Measurements from ENCODE around the gene MFSD6L. TPM values are rescaled to one million over a fixed set of nuclear protein-coding genes. Genes with fewer than 3 reads are reported as not detected.

MFSD6L gene
- total RNA-seq, 1 experiment from 2014 or later = 4.0 TPM

- Mint-ChIP-seq H3K4me3 (no peak overlapping the region), H3K36me3 (no peaks in the 10 kb centered on the region), H3K27me3 (ENCODE audit: low read depth) (no peaks in the 10 kb centered on the region; the same call in 1 of the 2 replicates), H3K4me1 (peaks cover 13% of the 10 kb centered on the region), H3K9me3 (peaks cover 6% of the 10 kb centered on the region), H3K27ac (0 out of 2 replicates have a peak overlapping the region, but pooled peaks have one; percentile 0)
- ATAC-seq = no peak
- CTCF ChIA-PET = interaction anchor here (0.8 to 2.6 kb wide), 9 partner anchors 8 to 713 kb away, joined by 3 to 14 read pairs (median 4); partner anchors contain the start of gene MFSD6L
- POLR2A ChIA-PET = no interaction called here
- TF ChIP-seq, protein P1, sequence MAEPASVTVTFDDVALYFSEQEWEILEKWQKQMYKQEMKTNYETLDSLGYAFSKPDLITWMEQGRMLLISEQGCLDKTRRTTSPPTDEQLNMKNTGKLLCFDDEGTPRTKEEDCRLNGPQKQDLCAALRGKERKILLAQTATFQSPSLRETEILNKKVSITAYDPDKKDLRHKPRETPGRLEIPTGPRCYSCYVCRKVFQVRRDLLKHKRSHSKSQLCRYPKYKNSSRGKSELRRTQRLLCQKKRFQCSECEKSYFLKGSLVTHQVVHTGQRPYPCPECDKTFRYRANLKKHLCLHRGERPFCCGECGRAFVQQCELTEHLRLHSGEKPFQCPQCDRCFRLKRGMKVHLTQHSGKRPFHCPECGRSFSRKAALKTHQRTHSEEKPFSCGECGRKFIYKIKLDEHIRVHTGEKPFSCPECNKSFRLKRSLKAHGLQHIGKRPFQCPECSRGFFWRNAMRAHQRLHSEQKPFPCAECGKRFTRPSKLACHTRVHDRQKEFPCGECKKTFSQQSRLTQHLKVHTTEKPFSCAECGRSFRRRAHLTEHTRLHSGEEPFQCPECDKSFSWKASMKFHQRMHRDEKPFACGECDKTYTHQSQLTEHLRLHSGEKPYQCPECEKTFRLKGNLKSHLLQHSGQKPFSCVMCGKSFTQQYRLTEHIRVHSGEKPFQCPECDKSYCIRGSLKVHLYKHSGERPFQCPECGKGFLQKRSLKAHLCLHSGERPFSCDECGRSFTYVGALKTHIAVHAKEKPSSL (CRISPR knock-in tag; conservative IDR thresholded peaks at IDR 0.05) = no peak
- TF ChIP-seq, protein P2, sequence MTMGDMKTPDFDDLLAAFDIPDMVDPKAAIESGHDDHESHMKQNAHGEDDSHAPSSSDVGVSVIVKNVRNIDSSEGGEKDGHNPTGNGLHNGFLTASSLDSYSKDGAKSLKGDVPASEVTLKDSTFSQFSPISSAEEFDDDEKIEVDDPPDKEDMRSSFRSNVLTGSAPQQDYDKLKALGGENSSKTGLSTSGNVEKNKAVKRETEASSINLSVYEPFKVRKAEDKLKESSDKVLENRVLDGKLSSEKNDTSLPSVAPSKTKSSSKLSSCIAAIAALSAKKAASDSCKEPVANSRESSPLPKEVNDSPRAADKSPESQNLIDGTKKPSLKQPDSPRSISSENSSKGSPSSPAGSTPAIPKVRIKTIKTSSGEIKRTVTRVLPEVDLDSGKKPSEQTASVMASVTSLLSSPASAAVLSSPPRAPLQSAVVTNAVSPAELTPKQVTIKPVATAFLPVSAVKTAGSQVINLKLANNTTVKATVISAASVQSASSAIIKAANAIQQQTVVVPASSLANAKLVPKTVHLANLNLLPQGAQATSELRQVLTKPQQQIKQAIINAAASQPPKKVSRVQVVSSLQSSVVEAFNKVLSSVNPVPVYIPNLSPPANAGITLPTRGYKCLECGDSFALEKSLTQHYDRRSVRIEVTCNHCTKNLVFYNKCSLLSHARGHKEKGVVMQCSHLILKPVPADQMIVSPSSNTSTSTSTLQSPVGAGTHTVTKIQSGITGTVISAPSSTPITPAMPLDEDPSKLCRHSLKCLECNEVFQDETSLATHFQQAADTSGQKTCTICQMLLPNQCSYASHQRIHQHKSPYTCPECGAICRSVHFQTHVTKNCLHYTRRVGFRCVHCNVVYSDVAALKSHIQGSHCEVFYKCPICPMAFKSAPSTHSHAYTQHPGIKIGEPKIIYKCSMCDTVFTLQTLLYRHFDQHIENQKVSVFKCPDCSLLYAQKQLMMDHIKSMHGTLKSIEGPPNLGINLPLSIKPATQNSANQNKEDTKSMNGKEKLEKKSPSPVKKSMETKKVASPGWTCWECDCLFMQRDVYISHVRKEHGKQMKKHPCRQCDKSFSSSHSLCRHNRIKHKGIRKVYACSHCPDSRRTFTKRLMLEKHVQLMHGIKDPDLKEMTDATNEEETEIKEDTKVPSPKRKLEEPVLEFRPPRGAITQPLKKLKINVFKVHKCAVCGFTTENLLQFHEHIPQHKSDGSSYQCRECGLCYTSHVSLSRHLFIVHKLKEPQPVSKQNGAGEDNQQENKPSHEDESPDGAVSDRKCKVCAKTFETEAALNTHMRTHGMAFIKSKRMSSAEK (CRISPR knock-in tag; IDR thresholded peaks at IDR 0.05; ENCODE audit: borderline replicate concordance) = no peak
- TF ChIP-seq OVOL2 (CRISPR knock-in tag; IDR thresholded peaks at IDR 0.05; ENCODE audit: borderline replicate concordance) (no peak), MXD4 (CRISPR knock-in tag; IDR thresholded peaks at IDR 0.05; ENCODE audit: borderline replicate concordance) (no peak), HMGA2 (CRISPR knock-in tag; IDR thresholded peaks at IDR 0.05) (no peak)
- TF ChIP-seq, protein P3, sequence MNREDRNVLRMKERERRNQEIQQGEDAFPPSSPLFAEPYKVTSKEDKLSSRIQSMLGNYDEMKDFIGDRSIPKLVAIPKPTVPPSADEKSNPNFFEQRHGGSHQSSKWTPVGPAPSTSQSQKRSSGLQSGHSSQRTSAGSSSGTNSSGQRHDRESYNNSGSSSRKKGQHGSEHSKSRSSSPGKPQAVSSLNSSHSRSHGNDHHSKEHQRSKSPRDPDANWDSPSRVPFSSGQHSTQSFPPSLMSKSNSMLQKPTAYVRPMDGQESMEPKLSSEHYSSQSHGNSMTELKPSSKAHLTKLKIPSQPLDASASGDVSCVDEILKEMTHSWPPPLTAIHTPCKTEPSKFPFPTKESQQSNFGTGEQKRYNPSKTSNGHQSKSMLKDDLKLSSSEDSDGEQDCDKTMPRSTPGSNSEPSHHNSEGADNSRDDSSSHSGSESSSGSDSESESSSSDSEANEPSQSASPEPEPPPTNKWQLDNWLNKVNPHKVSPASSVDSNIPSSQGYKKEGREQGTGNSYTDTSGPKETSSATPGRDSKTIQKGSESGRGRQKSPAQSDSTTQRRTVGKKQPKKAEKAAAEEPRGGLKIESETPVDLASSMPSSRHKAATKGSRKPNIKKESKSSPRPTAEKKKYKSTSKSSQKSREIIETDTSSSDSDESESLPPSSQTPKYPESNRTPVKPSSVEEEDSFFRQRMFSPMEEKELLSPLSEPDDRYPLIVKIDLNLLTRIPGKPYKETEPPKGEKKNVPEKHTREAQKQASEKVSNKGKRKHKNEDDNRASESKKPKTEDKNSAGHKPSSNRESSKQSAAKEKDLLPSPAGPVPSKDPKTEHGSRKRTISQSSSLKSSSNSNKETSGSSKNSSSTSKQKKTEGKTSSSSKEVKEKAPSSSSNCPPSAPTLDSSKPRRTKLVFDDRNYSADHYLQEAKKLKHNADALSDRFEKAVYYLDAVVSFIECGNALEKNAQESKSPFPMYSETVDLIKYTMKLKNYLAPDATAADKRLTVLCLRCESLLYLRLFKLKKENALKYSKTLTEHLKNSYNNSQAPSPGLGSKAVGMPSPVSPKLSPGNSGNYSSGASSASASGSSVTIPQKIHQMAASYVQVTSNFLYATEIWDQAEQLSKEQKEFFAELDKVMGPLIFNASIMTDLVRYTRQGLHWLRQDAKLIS (CRISPR knock-in tag; IDR thresholded peaks at IDR 0.05; ENCODE audit: borderline replicate concordance) = no peak
- TF ChIP-seq, protein P4, sequence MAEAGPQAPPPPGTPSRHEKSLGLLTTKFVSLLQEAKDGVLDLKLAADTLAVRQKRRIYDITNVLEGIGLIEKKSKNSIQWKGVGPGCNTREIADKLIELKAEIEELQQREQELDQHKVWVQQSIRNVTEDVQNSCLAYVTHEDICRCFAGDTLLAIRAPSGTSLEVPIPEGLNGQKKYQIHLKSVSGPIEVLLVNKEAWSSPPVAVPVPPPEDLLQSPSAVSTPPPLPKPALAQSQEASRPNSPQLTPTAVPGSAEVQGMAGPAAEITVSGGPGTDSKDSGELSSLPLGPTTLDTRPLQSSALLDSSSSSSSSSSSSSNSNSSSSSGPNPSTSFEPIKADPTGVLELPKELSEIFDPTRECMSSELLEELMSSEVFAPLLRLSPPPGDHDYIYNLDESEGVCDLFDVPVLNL (CRISPR knock-in tag; IDR thresholded peaks at IDR 0.05; ENCODE audit: borderline replicate concordance, low read depth) = no peak
- no peak for DNase-seq (ENCODE audit: low spot score)
Observed at GRCh38 chr17:8806926-8807550, 7.9 kb upstream of the MFSD6L start.

DNA sequence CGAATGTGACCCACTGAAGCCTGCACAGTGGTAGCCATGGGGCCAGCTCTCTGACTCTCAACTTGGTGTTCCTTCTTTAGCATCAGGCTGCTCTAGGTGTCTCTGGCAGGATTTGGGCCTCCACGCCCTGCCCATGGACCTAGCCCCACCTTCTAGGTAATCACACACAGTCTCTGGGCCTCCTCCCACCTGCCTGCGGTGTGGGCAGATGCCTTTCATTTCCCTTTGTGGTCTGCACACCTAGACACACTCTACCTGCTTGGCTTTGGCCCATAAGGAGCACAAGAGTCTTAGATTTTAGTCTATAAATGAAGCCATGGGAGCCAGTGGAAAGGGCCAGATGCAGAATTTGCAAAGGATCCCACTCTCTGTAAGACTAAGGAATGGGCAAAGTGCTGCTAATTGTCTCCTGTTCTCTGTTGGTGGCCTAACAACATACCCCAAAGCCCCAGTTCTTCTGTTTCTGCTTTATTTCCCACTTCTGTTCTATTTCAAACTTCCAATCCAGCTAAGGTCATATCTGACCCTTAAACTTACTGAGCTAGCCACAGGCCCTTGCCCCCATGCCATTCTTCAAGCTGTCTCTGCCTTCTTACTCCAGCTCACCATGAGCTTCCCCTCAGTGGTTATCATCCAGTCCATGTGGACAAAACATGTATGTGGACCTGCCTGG, 7.2 kb upstream of the MFSD6L start:
- ATAC-seq (no peak), DNase-seq (ENCODE audit: low spot score) (no peak)
- H3K27ac Mint-ChIP-seq = 0 out of 2 replicates have a peak overlapping the region, but pooled peaks have one; percentile 0
- no peaks in the 10 kb centered on the region; the same call in 1 of the 2 replicates for H3K27me3 Mint-ChIP-seq (ENCODE audit: low read depth)
- H3K4me3 Mint-ChIP-seq = no peak overlapping the region
- ChIA-PET POLR2A (no interaction called here), CTCF (interaction anchor here (0.8 to 8.9 kb wide), 8 partner anchors 15 to 713 kb away, joined by 3 to 132 read pairs (median 4); no protein-coding TSS in a partner anchor)
- peaks cover 13% of the 10 kb centered on the region for H3K4me1 Mint-ChIP-seq
- no peaks in the 10 kb centered on the region for H3K36me3 Mint-ChIP-seq
- peaks cover 4% of the 10 kb centered on the region; the same call in 1 of the 2 replicates for H3K9me3 Mint-ChIP-seq
- TF ChIP-seq PRDM15 (CRISPR knock-in tag; IDR thresholded peaks at IDR 0.05) = no peak
- TF ChIP-seq JAZF1 (CRISPR knock-in tag; IDR thresholded peaks at IDR 0.05) = no peak
- no peak for TF ChIP-seq CREM (CRISPR knock-in tag; IDR thresholded peaks at IDR 0.05)
- no peak for TF ChIP-seq ZNF423 (CRISPR knock-in tag; IDR thresholded peaks at IDR 0.05)
- no peak for TF ChIP-seq TCF7 (CRISPR knock-in tag; IDR thresholded peaks at IDR 0.05; ENCODE audit: low read depth)
- no peak for TF ChIP-seq USF2 (CRISPR knock-in tag; IDR thresholded peaks at IDR 0.05)
- TF ChIP-seq, protein P4 (CRISPR knock-in tag; IDR thresholded peaks at IDR 0.05; ENCODE audit: borderline replicate concordance, low read depth) = no peak
- TF ChIP-seq OVOL2 (CRISPR knock-in tag; IDR thresholded peaks at IDR 0.05; ENCODE audit: borderline replicate concordance) = no peak

Data from WTC11 (cell line).